Gastrocnemius medialis (tissue), 4 donors: ENCODE results near the gene RAB14. TPM values are rescaled to one million over a fixed set of nuclear protein-coding genes. Genes with fewer than 3 reads are reported as not detected.
A peak's percentile ranks its signal among the peaks of the same experiment; 100 is the strongest.

Source experiments
- ATAC-seq, 2 donors: fragments of 150-250 bp; one replicate each; pipeline ENCODE4 v1.9.1; 2016
- DNase-seq, 2 donors: peaks; one replicate each; pipeline ENCODE4 v3.0.0-alpha.2; 2019
- H3K27ac ChIP-seq, 4 donors: fragments of 200-600 bp; sonication (generic); 1 replicate in 1 of 4; 2 replicates in 3 of 4; pipeline ENCODE4 v1.5.1; 2016 to 2018; ENCODE audit warnings: mild to moderate bottlenecking in 2 of 4, moderate library complexity in 1 of 4
- H3K27me3 ChIP-seq, 3 donors: fragments of 200-600 bp; sonication (generic) in 2 of 3; 1 replicate in 1 of 3; 2 replicates in 2 of 3; pipeline versions ENCODE4 v1.5.1 to v1.6.0; 2016 to 2019; ENCODE audit warnings: mild to moderate bottlenecking in 1 of 3, moderate library complexity in 1 of 3
- H3K36me3 ChIP-seq, 2 donors: fragments of 200-600 bp; sonication (generic) in 1 of 2; one replicate each; pipeline ENCODE4 v1.5.1; 2017 to 2018
- H3K4me1 ChIP-seq, 2 donors: fragments of 200-600 bp; sonication (generic) in 1 of 2; one replicate each; pipeline ENCODE4 v1.5.1; 2016 to 2017; ENCODE audit warnings: mild to moderate bottlenecking in 2 of 2
- H3K4me3 ChIP-seq, 4 donors: fragments of 200-600 bp; sonication (generic) in 3 of 4; 1 replicate in 1 of 4; 2 replicates in 3 of 4; pipeline ENCODE4 v1.5.1; 2016 to 2019; ENCODE audit warnings: mild to moderate bottlenecking in 2 of 4
- H3K9me3 ChIP-seq, 3 donors: fragments of 200-600 bp; sonication (generic) in 2 of 3; 1 replicate in 1 of 3; 2 replicates in 2 of 3; pipeline ENCODE4 v1.5.1; 2016 to 2019
- POLR2A ChIP-seq, 2 donors: fragments of 450-650 bp; IDR thresholded peaks; one replicate each; pipeline ENCODE4 v1.6.1; 2017; ENCODE audit warnings: antibody characterized with exemption in 2 of 2, mild to moderate bottlenecking in 2 of 2, moderate library complexity in 2 of 2
- in situ Hi-C, 4 donors: fragments of 200-750 bp; cut with MboI; loops; one replicate each; pipeline versions ENCODE4 v1.15.0 to v1.8.0; 2017; ENCODE audit warnings: low sequenced_read_pairs in 4 of 4
- intact Hi-C: fragments of 100-400 bp; cut with DNase I; formaldehyde crosslinking; loops from one replicate; pipeline ENCODE4 v1.15.1; 2023; ENCODE audit warnings: low total_unique reads
- total RNA-seq, 4 donors: library from RNA; depleted of rRNA; stranded (reverse); fragments of >200 nt; gene quantifications; one replicate each; pipeline versions ENCODE4 v1.1.0 to v1.2.3, GENCODE V29; 2016
- TF ChIP-seq, protein P1 (sequence below), 5 experiments: fragments of 450-650 bp in 3 of 5; fragments of 200-600 bp in 2 of 5; sonication (generic) in 2 of 5; IDR thresholded peaks in 4 of 5; conservative IDR thresholded peaks in 1 of 5; 1 replicate in 4 of 5; 2 replicates in 1 of 5; pipeline ENCODE4 v1.5.1; 2016 to 2019; ENCODE audit warnings: antibody characterized with exemption in 5 of 5, mild to moderate bottlenecking in 3 of 5, moderate library complexity in 3 of 5

RAB14 gene
- total RNA-seq, 4 donors from 2014 or later: 18.7 to 26.8 (median 19.5) TPM

GRCh38 chr9:121204611-121205010 is 2.9 kb upstream of the RAB14 start:
- Histone ChIP-seq H3K9me3 (no peaks in the 10 kb centered on the region), H3K4me3 (no peak overlapping the region), H3K27me3 (no peaks in the 10 kb centered on the region), H3K27ac (no peak overlapping the region), H3K36me3 (no peaks in the 10 kb centered on the region), H3K4me1 (peaks cover 10 to 14% of the 10 kb centered on the region in 2 donors)
- intact Hi-C loops: loop anchor here (5.0 kb wide), 2 partner anchors 63 to 82 kb away; partner anchors contain the start of gene GSN
- TF ChIP-seq, protein P1, sequence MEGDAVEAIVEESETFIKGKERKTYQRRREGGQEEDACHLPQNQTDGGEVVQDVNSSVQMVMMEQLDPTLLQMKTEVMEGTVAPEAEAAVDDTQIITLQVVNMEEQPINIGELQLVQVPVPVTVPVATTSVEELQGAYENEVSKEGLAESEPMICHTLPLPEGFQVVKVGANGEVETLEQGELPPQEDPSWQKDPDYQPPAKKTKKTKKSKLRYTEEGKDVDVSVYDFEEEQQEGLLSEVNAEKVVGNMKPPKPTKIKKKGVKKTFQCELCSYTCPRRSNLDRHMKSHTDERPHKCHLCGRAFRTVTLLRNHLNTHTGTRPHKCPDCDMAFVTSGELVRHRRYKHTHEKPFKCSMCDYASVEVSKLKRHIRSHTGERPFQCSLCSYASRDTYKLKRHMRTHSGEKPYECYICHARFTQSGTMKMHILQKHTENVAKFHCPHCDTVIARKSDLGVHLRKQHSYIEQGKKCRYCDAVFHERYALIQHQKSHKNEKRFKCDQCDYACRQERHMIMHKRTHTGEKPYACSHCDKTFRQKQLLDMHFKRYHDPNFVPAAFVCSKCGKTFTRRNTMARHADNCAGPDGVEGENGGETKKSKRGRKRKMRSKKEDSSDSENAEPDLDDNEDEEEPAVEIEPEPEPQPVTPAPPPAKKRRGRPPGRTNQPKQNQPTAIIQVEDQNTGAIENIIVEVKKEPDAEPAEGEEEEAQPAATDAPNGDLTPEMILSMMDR (IDR thresholded peaks at IDR 0.05 in 4 of 5, conservative IDR thresholded peaks at IDR 0.05 in 1 of 5): no peak
- no peak for TF ChIP-seq POLR2A (IDR thresholded peaks at IDR 0.05)
- ATAC-seq (no peak), DNase-seq (no peak)
- in situ Hi-C loops: loop anchor here in 1 of 4 donors (25.0 kb wide), 1 partner anchor 108 kb away; no protein-coding TSS in a partner anchor

DNA sequence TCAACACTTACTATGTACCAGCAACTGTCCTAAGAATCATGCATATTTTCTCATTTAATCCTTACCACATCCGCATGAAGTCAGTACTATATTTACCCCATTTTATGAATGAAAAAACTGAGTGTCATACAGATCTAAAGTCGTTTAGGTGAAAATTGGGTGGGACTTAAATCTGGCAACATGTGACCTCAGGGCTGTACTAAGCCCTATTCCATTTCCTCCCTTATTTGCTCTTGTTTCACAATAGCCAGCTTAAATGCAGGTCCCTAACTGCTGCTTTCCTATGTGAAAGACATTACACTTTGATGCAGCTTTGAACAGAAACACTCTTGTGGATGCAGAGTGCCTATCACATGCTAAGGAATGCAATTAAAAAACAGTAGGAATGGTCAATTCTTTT is 2.5 kb upstream of the RAB14 start:
- H3K4me3 ChIP-seq: no peak overlapping the region
- peaks cover 15 to 19% of the 10 kb centered on the region in 2 donors for H3K4me1 ChIP-seq
- no peaks in the 10 kb centered on the region for H3K9me3 ChIP-seq
- TF ChIP-seq POLR2A (IDR thresholded peaks at IDR 0.05): no peak
- TF ChIP-seq, protein P1 (IDR thresholded peaks at IDR 0.05 in 4 of 5, conservative IDR thresholded peaks at IDR 0.05 in 1 of 5): no peak
- DNase-seq (no peak), ATAC-seq (no peak)
- H3K36me3 ChIP-seq: no peaks in the 10 kb centered on the region
- intact Hi-C loops: loop anchor here (5.0 kb wide), 2 partner anchors 63 to 82 kb away; partner anchors contain the start of gene GSN
- no peak overlapping the region for H3K27ac ChIP-seq
- no peaks in the 10 kb centered on the region for H3K27me3 ChIP-seq
- in situ Hi-C loops: loop anchor here in 1 of 4 donors (25.0 kb wide), 1 partner anchor 108 kb away; no protein-coding TSS in a partner anchor

- in situ Hi-C loops: loop anchor here in 1 of 4 donors (25.0 kb wide), 1 partner anchor 111 kb away; no protein-coding TSS in a partner anchor
- DNase-seq: peak; percentile 6 to 28
- H3K9me3 ChIP-seq: no peaks in the 10 kb centered on the region
- peaks cover 44 to 48% of the 10 kb centered on the region in 2 donors for H3K4me1 ChIP-seq
- intact Hi-C loops: loop anchor here (5.0 kb wide), 2 partner anchors 66 to 79 kb away; partner anchors contain the start of gene GSN
- H3K27ac ChIP-seq: peak overlapping the region; percentile 93 to 98 (median 95)
- H3K4me3 ChIP-seq: peak overlapping the region; percentile 67 to 96 (median 90)
- ATAC-seq: peak; percentile 61 to 66
- TF ChIP-seq, protein P1 (IDR thresholded peaks at IDR 0.05 in 4 of 5, conservative IDR thresholded peaks at IDR 0.05 in 1 of 5): no peak
- no peak for TF ChIP-seq POLR2A (IDR thresholded peaks at IDR 0.05)
- no peaks in the 10 kb centered on the region for H3K36me3 ChIP-seq
- no peaks in the 10 kb centered on the region for H3K27me3 ChIP-seq
Measured at GRCh38 chr9:121201045-121201737, 478 bp downstream of the RAB14 start.

GRCh38 chr9:121200356-121200755 is 1.3 kb downstream of the RAB14 start:
- TF ChIP-seq, protein P1 (IDR thresholded peaks at IDR 0.05 in 4 of 5, conservative IDR thresholded peaks at IDR 0.05 in 1 of 5): no peak
- TF ChIP-seq POLR2A (IDR thresholded peaks at IDR 0.05): no peak
- peaks cover 52 to 57% of the 10 kb centered on the region in 2 donors for H3K4me1 ChIP-seq
- intact Hi-C loops (loop anchor here (5.0 kb wide), 2 partner anchors 67 to 78 kb away; partner anchors contain the start of gene GSN), in situ Hi-C loops (loop anchor here in 1 of 4 donors (25.0 kb wide), 1 partner anchor 112 kb away; no protein-coding TSS in a partner anchor)
- H3K4me3 ChIP-seq: peak overlapping the region; percentile 67 to 96 (median 90)
- H3K27me3 ChIP-seq: no peaks in the 10 kb centered on the region
- H3K27ac ChIP-seq: peak overlapping the region; percentile 93 to 98 (median 95)
- ATAC-seq: no peak
- DNase-seq: no peak
- H3K9me3 ChIP-seq: no peaks in the 10 kb centered on the region
- no peaks in the 10 kb centered on the region for H3K36me3 ChIP-seq
